Measurements from ENCODE around the gene SCNN1A. TPM values are rescaled to one million over a fixed set of nuclear protein-coding genes. Genes with fewer than 3 reads are reported as not detected.

SCNN1A gene
- total RNA-seq, 2 experiments from 2014 or later = 0.35 to 1.0 TPM

GRCh38 chr12:6343518-6343917, 31.8 kb downstream of the SCNN1A start:
- Histone ChIP-seq H2AFZ (ENCODE audit: low read length) (0 out of 2 replicates have a peak overlapping the region, but pooled peaks have one; percentile 31), H3K4me3 (ENCODE audit: low read depth, low read length, poor library complexity, severe bottlenecking) (no peak overlapping the region), H3K4me2 (ENCODE audit: low read length) (no peak overlapping the region), H3K36me3 (ENCODE audit: insufficient read depth, low read length) (no peaks in the 10 kb centered on the region), H4K20me1 (ENCODE audit: insufficient read depth, low read length) (no peaks in the 10 kb centered on the region), H3K9me3 (ENCODE audit: low read length) (no peaks in the 10 kb centered on the region), H3K27ac (ENCODE audit: low read depth, low read length, poor library complexity, severe bottlenecking) (no peak overlapping the region), H3K79me2 (ENCODE audit: insufficient read depth, low read depth, low read length) (peaks cover 26% of the 10 kb centered on the region; the same call in 1 of the 2 replicates), H3K4me1 (ENCODE audit: insufficient read depth, low read length, poor library complexity, severe bottlenecking) (peaks cover 67% of the 10 kb centered on the region), H3K9me2 (ENCODE audit: insufficient read depth, low read length) (no peaks in the 10 kb centered on the region)
- CTCF ChIA-PET (ENCODE audit: unreplicated experiment) = interaction anchor here (0.8 to 1.8 kb wide), 4 partner anchors 9 to 20 kb away, joined by 3 to 5 read pairs (median 3); no protein-coding TSS in a partner anchor
- intact Hi-C loops (cut with micrococcal nuclease; ENCODE audit: unreplicated experiment) = no loop called here
- BruUV-seq (replicated peaks) = no TSS peak
- no peak for TF ChIP-seq EZH2phosphoT487 (IDR thresholded peaks at IDR 0.05; ENCODE audit: borderline replicate concordance, low read depth, low read length)
- TF ChIP-seq, protein P1, sequence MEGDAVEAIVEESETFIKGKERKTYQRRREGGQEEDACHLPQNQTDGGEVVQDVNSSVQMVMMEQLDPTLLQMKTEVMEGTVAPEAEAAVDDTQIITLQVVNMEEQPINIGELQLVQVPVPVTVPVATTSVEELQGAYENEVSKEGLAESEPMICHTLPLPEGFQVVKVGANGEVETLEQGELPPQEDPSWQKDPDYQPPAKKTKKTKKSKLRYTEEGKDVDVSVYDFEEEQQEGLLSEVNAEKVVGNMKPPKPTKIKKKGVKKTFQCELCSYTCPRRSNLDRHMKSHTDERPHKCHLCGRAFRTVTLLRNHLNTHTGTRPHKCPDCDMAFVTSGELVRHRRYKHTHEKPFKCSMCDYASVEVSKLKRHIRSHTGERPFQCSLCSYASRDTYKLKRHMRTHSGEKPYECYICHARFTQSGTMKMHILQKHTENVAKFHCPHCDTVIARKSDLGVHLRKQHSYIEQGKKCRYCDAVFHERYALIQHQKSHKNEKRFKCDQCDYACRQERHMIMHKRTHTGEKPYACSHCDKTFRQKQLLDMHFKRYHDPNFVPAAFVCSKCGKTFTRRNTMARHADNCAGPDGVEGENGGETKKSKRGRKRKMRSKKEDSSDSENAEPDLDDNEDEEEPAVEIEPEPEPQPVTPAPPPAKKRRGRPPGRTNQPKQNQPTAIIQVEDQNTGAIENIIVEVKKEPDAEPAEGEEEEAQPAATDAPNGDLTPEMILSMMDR (conservative IDR thresholded peaks at IDR 0.05; ENCODE audit: low read length) = no peak
- DNase-seq (ENCODE audit: low spot score) = no peak
- POLR2A ChIA-PET = interaction anchor here (0.5 to 3.3 kb wide), 5 partner anchors 8 to 77 kb away, joined by 6 to 15 read pairs (median 6); no protein-coding TSS in a partner anchor

DNA sequence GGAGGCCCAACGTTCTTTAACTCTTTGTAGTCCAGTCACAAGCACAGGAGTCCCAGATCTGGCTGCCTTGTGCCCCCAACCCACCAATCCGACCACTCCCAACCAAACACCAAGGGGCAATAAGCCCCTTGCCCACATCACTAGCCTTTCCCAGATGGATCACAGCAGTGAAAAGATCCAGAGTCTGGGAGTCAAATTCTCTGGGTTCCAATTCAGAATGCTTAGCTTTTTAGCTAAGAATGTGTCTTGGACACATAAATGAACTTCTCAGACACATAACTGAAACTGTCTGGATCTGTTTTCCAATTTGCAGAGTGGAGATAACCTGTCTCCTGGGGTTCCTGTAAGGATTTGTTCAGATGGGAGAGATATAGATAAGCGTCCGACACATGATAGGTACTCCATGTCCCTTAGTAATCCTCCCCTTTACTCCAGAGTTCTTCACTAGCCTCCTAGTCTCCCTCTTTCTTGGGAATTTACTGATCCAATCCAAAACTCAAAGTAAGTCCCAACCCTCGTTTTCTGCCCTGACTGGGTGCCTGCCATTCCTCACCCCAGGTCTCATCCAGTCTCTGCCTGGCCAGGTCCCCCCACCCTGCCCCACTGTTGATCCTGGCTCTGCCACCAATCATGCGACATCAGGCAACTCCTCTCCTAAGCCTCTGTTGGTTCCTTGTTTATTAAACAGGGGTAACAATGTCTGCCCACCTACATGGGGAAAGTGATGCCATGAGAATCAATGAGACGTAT, 33.0 kb downstream of the SCNN1A start:
- Histone ChIP-seq H3K4me3 (ENCODE audit: low read depth, low read length, poor library complexity, severe bottlenecking) (peak overlapping the region; percentile 79), H3K27ac (ENCODE audit: low read depth, low read length, poor library complexity, severe bottlenecking) (peak overlapping the region; percentile 56), H3K79me2 (ENCODE audit: insufficient read depth, low read depth, low read length) (peaks cover 35% of the 10 kb centered on the region; the same call in 1 of the 2 replicates), H3K9me2 (ENCODE audit: insufficient read depth, low read length) (no peaks in the 10 kb centered on the region), H4K20me1 (ENCODE audit: insufficient read depth, low read length) (no peaks in the 10 kb centered on the region), H2AFZ (ENCODE audit: low read length) (peak overlapping the region; percentile 72), H3K36me3 (ENCODE audit: insufficient read depth, low read length) (no peaks in the 10 kb centered on the region), H3K4me2 (ENCODE audit: low read length) (peak overlapping the region; percentile 85), H3K9me3 (ENCODE audit: low read length) (no peaks in the 10 kb centered on the region), H3K4me1 (ENCODE audit: insufficient read depth, low read length, poor library complexity, severe bottlenecking) (peaks cover 73% of the 10 kb centered on the region)
- no TSS peak for BruUV-seq (replicated peaks)
- TF ChIP-seq, protein P1 (conservative IDR thresholded peaks at IDR 0.05; ENCODE audit: low read length) = no peak
- CTCF ChIA-PET (ENCODE audit: unreplicated experiment) = interaction anchor here (0.5 to 1.3 kb wide), 2 partner anchors 22 to 26 kb away, joined by 3 to 4 read pairs; no protein-coding TSS in a partner anchor
- no peak for DNase-seq (ENCODE audit: low spot score)
- intact Hi-C loops (cut with micrococcal nuclease; ENCODE audit: unreplicated experiment) = no loop called here
- POLR2A ChIA-PET = interaction anchor here (0.6 to 1.6 kb wide), 7 partner anchors 10 to 189 kb away, joined by 3 to 5 read pairs (median 4); no protein-coding TSS in a partner anchor
